IPS DF 4.7 (cell line): ENCODE data around the gene DLST.
"Not testable (repeated sequence)": the region's sequence is repeated elsewhere in the genome, so short reads cannot be mapped to it uniquely, and the experiment has no call there.

Experiments
- DNase-seq: peaks from one replicate; pipeline ENCODE4 v3.0.0-alpha.2; 2013; ENCODE audit warnings: low spot score; ENCODE audit errors: extremely low read depth

The DLST gene

GRCh38 chr14:74917178-74917543 lies 35.4 kb downstream of the DLST start:
- no peak for DNase-seq

GRCh38 chr14:74917646-74918081 lies 35.9 kb downstream of the DLST start:
- DNase-seq = no peak

- no peak for DNase-seq
Measured at GRCh38 chr14:74918380-74918779, 36.7 kb downstream of the DLST start.

GRCh38 chr14:74919421-74920165 lies 37.9 kb downstream of the DLST start:
- DNase-seq = no peak

GRCh38 chr14:74920281-74920680 lies 38.6 kb downstream of the DLST start:
- DNase-seq = no peak

- no peak for DNase-seq
Measured at GRCh38 chr14:74921053-74921620, 39.4 kb downstream of the DLST start.

- no peak for DNase-seq
Measured at GRCh38 chr14:74921987-74922751, 40.5 kb downstream of the DLST start.

GRCh38 chr14:74922752-74923401 lies 41.2 kb downstream of the DLST start, which contains the start of gene RPS6KL1:
TSS of gene RPS6KL1 (minus strand) at chr14:74923260. CDS start at chr14:74921541, 1,719 bp downstream.
- no peak for DNase-seq

- DNase-seq = no peak
Measured at GRCh38 chr14:74924061-74924460, 42.3 kb downstream of the DLST start.

- no peak for DNase-seq
Measured at GRCh38 chr14:74927225-74927624, 45.5 kb downstream of the DLST start.

GRCh38 chr14:74929242-74929641 lies 47.5 kb downstream of the DLST start:
- no peak for DNase-seq

- DNase-seq = not testable (repeated sequence)
Measured at GRCh38 chr14:74931744-74932143, 50.0 kb downstream of the DLST start.

- DNase-seq = no peak
Measured at GRCh38 chr14:74932401-74932901, 50.7 kb downstream of the DLST start.

- not testable (repeated sequence) for DNase-seq
Measured at GRCh38 chr14:74932936-74933335, 51.2 kb downstream of the DLST start.

GRCh38 chr14:74934041-74934440 lies 52.3 kb downstream of the DLST start:
- no peak for DNase-seq

GRCh38 chr14:74934476-74935359 lies 53.0 kb downstream of the DLST start:
- no peak for DNase-seq

- DNase-seq = no peak
Measured at GRCh38 chr14:74935360-74935680, 53.6 kb downstream of the DLST start.

GRCh38 chr14:74936151-74936550 lies 54.4 kb downstream of the DLST start:
- no peak for DNase-seq

- no peak for DNase-seq
Measured at GRCh38 chr14:74936731-74937130, 55.0 kb downstream of the DLST start.

GRCh38 chr14:74937171-74937570 lies 55.5 kb downstream of the DLST start:
- no peak for DNase-seq
